K562 (cell line): Measurements from ENCODE around the gene TOMT. TPM values are rescaled to one million over a fixed set of nuclear protein-coding genes. Genes with fewer than 3 reads are reported as not detected.
A peak's percentile ranks its signal among the peaks of the same experiment; 100 is the strongest.

Experiments
- DMBX1 ChIP-seq: fragments of 250-450 bp; sonication (Bioruptor Pico); IDR thresholded peaks from 2 replicates; pipeline ENCODE4 v1.8.0; 2022; ENCODE audit warnings: inconsistent platforms, mild to moderate bottlenecking, moderate library complexity, borderline replicate concordance
- EP300 ChIP-seq: IDR thresholded peaks from 2 replicates; pipeline ENCODE4 v1.6.1; 2012; ENCODE audit warnings: low read length, improper control_type of control experiment
- GABPB2 ChIP-seq: fragments of 250-450 bp; sonication (Bioruptor Pico); conservative IDR thresholded peaks from 2 replicates; pipeline ENCODE4 v1.5.1; 2021; ENCODE audit warnings: mild to moderate bottlenecking
- GTF2E2 ChIP-seq: fragments of 200-800 bp; sonication (Bioruptor generic); IDR thresholded peaks from 2 replicates; pipeline ENCODE4 v1.6.1; 2016; ENCODE audit warnings: missing genetic modification characterization, missing compliant biosample characterization
- HMG20A ChIP-seq: fragments of 450-650 bp; formaldehyde crosslinking; conservative IDR thresholded peaks from 2 replicates; pipeline ENCODE4 v1.4.0; 2020; ENCODE audit warnings: mild to moderate bottlenecking, mixed read lengths
- KAT8 ChIP-seq: fragments of 450-650 bp; IDR thresholded peaks from 2 replicates; pipeline ENCODE4 v1.6.1; 2016; ENCODE audit warnings: low read depth, mild to moderate bottlenecking
- MAZ ChIP-seq, 2 experiments: fragments of 450-650 bp in 1 of 2; sonication (generic) in 1 of 2; formaldehyde crosslinking; IDR thresholded peaks in 1 of 2; conservative IDR thresholded peaks in 1 of 2; 2 replicates each; pipeline versions ENCODE4 v1.4.0 to v1.5.0; 2020; ENCODE audit warnings: mild to moderate bottlenecking in 1 of 2, missing genetic modification reagents in 1 of 2
- MEF2D ChIP-seq: conservative IDR thresholded peaks from 2 replicates; pipeline ENCODE4 v1.6.1; 2016; ENCODE audit warnings: low read depth, missing genetic modification characterization, missing compliant biosample characterization
- NCOA1 ChIP-seq: fragments of 450-650 bp; IDR thresholded peaks from 2 replicates; pipeline ENCODE4 v1.6.1; 2016; ENCODE audit warnings: low read depth
- NFATC3 ChIP-seq: fragments of 450-650 bp; IDR thresholded peaks from 2 replicates; pipeline ENCODE4 v1.6.1; 2017; ENCODE audit warnings: mild to moderate bottlenecking
- NR2C2 ChIP-seq, 2 experiments: fragments of 200-800 bp in 1 of 2; sonication (Bioruptor generic) in 1 of 2; sonication (generic) in 1 of 2; formaldehyde crosslinking in 1 of 2; IDR thresholded peaks; 2 replicates each; pipeline versions ENCODE4 v1.6.1 to v1.8.0; 2016 to 2022; ENCODE audit warnings: mild to moderate bottlenecking in 1 of 2, missing compliant biosample characterization in 1 of 2, missing genetic modification characterization in 1 of 2, missing genetic modification reagents in 1 of 2
- SMAD3 ChIP-seq: fragments of 450-650 bp; formaldehyde crosslinking; conservative IDR thresholded peaks from 2 replicates; pipeline ENCODE4 v1.4.0; 2020; ENCODE audit warnings: mild to moderate bottlenecking
- SMC3 ChIP-seq: conservative IDR thresholded peaks from 2 replicates; pipeline ENCODE4 v1.6.1; 2011; ENCODE audit warnings: low read depth, low read length, improper control_type of control experiment; ENCODE audit not compliant: insufficient read depth
- STAT5B ChIP-seq: fragments of 250-450 bp; sonication (Bioruptor Pico); IDR thresholded peaks from 2 replicates; pipeline ENCODE4 v1.8.0; 2021; ENCODE audit warnings: mild to moderate bottlenecking, inconsistent platforms
- TGIF2 ChIP-seq: sonication (generic); formaldehyde crosslinking; IDR thresholded peaks from 2 replicates; pipeline ENCODE4 v1.8.1; 2022; ENCODE audit warnings: mild to moderate bottlenecking, missing genetic modification reagents, moderate library complexity
- ZEB2 ChIP-seq: fragments of 450-650 bp; IDR thresholded peaks from 2 replicates; pipeline ENCODE4 v1.6.1; 2016
- ZNF589 ChIP-seq: fragments of 200-800 bp; sonication (Bioruptor generic); IDR thresholded peaks from 2 replicates; pipeline ENCODE4 v1.6.1; 2016; ENCODE audit warnings: low read depth, missing genetic modification characterization, missing compliant biosample characterization
- ZNF766 ChIP-seq: fragments of 200-800 bp; sonication (Bioruptor generic); conservative IDR thresholded peaks from 2 replicates; pipeline ENCODE4 v1.6.1; 2016; ENCODE audit warnings: missing genetic modification characterization, missing compliant biosample characterization
- polyA plus RNA-seq, 8 experiments: library from polyadenylated mRNA; depleted of rRNA in 4 of 8; stranded (reverse) in 5 of 8; unstranded in 3 of 8; fragments of >200 nt; fragmentation: Nextera tagmentation in 2 of 8; fragmentation: Illumina TruSeq in 1 of 8; extraction: Ambion mirVana in 2 of 8; extraction: Trizol in 1 of 8; gene quantifications; 2 replicates each; pipeline versions ENCODE4 v1.2.1 to v1.2.3, GENCODE V29; 2011 to 2014; ENCODE audit warnings: inconsistent platforms in 1 of 8, missing spikeins in 1 of 8
- total RNA-seq, 7 experiments: library from RNA; depleted of rRNA in 6 of 7; stranded (reverse); fragments of >200 nt in 6 of 7; fragmentation: Illumina TruSeq in 2 of 7; extraction: Trizol in 2 of 7; gene quantifications; 2 replicates each; pipeline versions ENCODE4 v1.2.1 to v1.2.3, GENCODE V29; 2011 to 2021; ENCODE audit warnings: low replicate concordance in 1 of 7
- TF ChIP-seq, protein P1 (sequence below): fragments of 450-650 bp; IDR thresholded peaks from 2 replicates; pipeline ENCODE4 v1.6.1; 2016; ENCODE audit warnings: mild to moderate bottlenecking
- TF ChIP-seq, protein P2 (sequence below): fragments of 450-650 bp; conservative IDR thresholded peaks from 2 replicates; pipeline ENCODE4 v1.6.1; 2016; ENCODE audit warnings: missing genetic modification characterization, low read depth, mild to moderate bottlenecking, missing compliant biosample characterization, moderate library complexity
- TF ChIP-seq, protein P3 (sequence below), 3 experiments: fragments of 200-800 bp in 1 of 3; fragments of 250-450 bp in 1 of 3; fragments of 450-650 bp in 1 of 3; sonication (Bioruptor Pico) in 1 of 3; sonication (Bioruptor generic) in 1 of 3; formaldehyde crosslinking in 1 of 3; IDR thresholded peaks; 2 replicates each; pipeline versions ENCODE4 v1.6.1 to v1.8.0; 2016 to 2022; ENCODE audit warnings: mild to moderate bottlenecking in 2 of 3, missing genetic modification characterization in 2 of 3, missing compliant biosample characterization in 1 of 3, moderate library complexity in 1 of 3

The TOMT gene
- total and polyA plus RNA-seq, 9 of the 15 experiments (the other 6 are each of a cell fraction or from before 2014, with no cell fraction given) = not detected

DNA sequence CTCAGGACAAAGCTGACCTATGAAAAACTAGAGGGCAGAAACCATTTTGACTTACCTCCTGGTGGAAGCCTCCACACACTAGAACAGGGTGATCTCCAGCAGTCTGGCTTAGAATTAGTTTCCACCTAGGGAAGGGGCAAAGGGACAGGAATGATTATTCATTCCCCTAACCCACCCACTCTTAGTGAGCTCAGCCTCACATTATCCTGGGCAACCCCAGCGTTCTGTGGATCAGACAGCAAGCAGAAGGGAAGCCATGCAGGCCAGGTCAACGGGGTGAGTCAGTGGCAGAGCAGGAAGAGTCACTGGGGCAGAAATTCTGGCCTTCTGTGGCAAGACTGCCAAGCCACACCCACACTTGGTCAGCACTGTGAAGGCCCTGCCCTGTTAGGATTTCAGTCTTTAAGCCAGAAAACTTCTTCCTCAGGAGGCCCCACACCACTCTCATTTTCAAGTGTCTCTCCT, 35.9 kb upstream of the TOMT start (continued):
- no peak for TF ChIP-seq GABPB2 (CRISPR knock-in tag)
- peak; percentile 45; the same call in 1 of the 2 replicates for TF ChIP-seq DMBX1 (CRISPR knock-in tag)
- TF ChIP-seq NCOA1 = no peak
- TF ChIP-seq ZNF589 (CRISPR knock-in tag) = peak; percentile 91
- no peak for TF ChIP-seq KAT8
- TF ChIP-seq NR2C2 (CRISPR knock-in tag; IDR thresholded peaks at IDR 0.05) = no peak
- TF ChIP-seq NR2C2 (tag; IDR thresholded peaks at IDR 0.05) = peak; percentile 87
- no peak for TF ChIP-seq HMG20A (CRISPR knock-in tag)
- TF ChIP-seq SMAD3 (CRISPR knock-in tag) = 0 out of 2 replicates have a peak, but pooled peaks have one; percentile 15
- peak; percentile 77 for TF ChIP-seq ZNF766 (CRISPR knock-in tag)
- TF ChIP-seq TGIF2 (CRISPR knock-in tag) = no peak
- TF ChIP-seq, protein P1, sequence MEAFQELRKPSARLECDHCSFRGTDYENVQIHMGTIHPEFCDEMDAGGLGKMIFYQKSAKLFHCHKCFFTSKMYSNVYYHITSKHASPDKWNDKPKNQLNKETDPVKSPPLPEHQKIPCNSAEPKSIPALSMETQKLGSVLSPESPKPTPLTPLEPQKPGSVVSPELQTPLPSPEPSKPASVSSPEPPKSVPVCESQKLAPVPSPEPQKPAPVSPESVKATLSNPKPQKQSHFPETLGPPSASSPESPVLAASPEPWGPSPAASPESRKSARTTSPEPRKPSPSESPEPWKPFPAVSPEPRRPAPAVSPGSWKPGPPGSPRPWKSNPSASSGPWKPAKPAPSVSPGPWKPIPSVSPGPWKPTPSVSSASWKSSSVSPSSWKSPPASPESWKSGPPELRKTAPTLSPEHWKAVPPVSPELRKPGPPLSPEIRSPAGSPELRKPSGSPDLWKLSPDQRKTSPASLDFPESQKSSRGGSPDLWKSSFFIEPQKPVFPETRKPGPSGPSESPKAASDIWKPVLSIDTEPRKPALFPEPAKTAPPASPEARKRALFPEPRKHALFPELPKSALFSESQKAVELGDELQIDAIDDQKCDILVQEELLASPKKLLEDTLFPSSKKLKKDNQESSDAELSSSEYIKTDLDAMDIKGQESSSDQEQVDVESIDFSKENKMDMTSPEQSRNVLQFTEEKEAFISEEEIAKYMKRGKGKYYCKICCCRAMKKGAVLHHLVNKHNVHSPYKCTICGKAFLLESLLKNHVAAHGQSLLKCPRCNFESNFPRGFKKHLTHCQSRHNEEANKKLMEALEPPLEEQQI = no peak
- TF ChIP-seq, protein P2, sequence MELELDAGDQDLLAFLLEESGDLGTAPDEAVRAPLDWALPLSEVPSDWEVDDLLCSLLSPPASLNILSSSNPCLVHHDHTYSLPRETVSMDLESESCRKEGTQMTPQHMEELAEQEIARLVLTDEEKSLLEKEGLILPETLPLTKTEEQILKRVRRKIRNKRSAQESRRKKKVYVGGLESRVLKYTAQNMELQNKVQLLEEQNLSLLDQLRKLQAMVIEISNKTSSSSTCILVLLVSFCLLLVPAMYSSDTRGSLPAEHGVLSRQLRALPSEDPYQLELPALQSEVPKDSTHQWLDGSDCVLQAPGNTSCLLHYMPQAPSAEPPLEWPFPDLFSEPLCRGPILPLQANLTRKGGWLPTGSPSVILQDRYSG = peak; percentile 84; the same call in 1 of the 2 replicates
- no peak for TF ChIP-seq SMC3
- TF ChIP-seq, protein P3, sequence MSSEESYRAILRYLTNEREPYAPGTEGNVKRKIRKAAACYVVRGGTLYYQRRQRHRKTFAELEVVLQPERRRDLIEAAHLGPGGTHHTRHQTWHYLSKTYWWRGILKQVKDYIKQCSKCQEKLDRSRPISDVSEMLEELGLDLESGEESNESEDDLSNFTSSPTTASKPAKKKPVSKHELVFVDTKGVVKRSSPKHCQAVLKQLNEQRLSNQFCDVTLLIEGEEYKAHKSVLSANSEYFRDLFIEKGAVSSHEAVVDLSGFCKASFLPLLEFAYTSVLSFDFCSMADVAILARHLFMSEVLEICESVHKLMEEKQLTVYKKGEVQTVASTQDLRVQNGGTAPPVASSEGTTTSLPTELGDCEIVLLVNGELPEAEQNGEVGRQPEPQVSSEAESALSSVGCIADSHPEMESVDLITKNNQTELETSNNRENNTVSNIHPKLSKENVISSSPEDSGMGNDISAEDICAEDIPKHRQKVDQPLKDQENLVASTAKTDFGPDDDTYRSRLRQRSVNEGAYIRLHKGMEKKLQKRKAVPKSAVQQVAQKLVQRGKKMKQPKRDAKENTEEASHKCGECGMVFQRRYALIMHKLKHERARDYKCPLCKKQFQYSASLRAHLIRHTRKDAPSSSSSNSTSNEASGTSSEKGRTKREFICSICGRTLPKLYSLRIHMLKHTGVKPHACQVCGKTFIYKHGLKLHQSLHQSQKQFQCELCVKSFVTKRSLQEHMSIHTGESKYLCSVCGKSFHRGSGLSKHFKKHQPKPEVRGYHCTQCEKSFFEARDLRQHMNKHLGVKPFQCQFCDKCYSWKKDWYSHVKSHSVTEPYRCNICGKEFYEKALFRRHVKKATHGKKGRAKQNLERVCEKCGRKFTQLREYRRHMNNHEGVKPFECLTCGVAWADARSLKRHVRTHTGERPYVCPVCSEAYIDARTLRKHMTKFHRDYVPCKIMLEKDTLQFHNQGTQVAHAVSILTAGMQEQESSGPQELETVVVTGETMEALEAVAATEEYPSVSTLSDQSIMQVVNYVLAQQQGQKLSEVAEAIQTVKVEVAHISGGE (CRISPR knock-in tag; IDR thresholded peaks at IDR 0.05) = peak in 1 of 3 experiments; percentile 56; a peak in 2 of 6 replicates
- no peak for TF ChIP-seq ZEB2
- no peak for TF ChIP-seq EP300
- TF ChIP-seq MAZ (CRISPR knock-in tag; conservative IDR thresholded peaks at IDR 0.05 in 1 of 2, IDR thresholded peaks at IDR 0.05 in 1 of 2) = peak in 1 of 2 experiments; percentile 69; a peak in 2 of 4 replicates
- no peak for TF ChIP-seq STAT5B
- TF ChIP-seq NFATC3 = no peak
- 0 out of 2 replicates have a peak, but pooled peaks have one; percentile 31 for TF ChIP-seq GTF2E2 (tag)
- TF ChIP-seq MEF2D (tag) = 0 out of 2 replicates have a peak, but pooled peaks have one; percentile 30
